ENCODE results near the gene CREB5.

CREB5 gene

DNA sequence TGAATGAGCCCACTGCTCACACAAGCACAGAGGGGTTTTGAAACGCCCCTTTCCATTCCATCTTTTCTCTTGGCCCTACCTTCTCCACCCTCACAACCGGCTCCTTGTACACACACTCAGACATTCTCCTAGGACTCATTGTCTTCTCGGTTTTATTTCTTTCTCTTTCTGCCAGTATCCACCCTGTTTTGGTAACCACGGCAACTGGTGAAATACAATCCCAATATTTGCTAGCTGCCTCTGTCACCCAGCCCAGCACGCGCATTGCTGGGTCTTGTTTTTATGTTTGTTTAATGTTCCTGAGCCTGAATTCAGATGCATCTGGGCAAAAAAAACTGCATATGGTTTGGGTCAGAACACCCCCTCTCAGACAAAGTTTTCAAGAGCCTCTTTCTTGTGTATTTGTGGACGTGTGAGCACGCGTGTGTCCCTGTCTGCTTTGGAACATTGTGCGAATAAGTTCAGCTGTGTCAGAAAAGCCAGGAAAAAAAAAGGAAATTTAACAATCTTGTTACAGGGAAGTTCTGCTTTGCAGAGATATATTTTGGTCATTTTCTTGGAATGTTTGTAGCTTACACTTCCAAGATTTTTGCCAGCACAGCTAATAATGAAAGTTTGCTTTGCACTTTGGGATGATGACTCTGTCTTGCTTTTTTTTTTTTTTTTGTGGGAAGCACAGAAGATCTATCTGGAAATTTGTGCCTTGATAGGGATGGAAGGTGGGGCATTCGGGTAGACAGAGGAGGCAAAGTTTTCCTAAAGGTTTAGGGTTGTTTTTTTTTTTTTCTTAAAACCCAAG is 320.0 kb downstream of the CREB5 start:
- TF ChIP-seq, protein P1, sequence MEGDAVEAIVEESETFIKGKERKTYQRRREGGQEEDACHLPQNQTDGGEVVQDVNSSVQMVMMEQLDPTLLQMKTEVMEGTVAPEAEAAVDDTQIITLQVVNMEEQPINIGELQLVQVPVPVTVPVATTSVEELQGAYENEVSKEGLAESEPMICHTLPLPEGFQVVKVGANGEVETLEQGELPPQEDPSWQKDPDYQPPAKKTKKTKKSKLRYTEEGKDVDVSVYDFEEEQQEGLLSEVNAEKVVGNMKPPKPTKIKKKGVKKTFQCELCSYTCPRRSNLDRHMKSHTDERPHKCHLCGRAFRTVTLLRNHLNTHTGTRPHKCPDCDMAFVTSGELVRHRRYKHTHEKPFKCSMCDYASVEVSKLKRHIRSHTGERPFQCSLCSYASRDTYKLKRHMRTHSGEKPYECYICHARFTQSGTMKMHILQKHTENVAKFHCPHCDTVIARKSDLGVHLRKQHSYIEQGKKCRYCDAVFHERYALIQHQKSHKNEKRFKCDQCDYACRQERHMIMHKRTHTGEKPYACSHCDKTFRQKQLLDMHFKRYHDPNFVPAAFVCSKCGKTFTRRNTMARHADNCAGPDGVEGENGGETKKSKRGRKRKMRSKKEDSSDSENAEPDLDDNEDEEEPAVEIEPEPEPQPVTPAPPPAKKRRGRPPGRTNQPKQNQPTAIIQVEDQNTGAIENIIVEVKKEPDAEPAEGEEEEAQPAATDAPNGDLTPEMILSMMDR (IDR thresholded peaks at IDR 0.05; ENCODE audit: low read depth, low read length), result no peak
- H3K4me3 ChIP-seq (replicated peaks in 1 of 2; ENCODE audit: low read depth in 2 of 2, low read length in 2 of 2), result no peak overlapping the region
- DNase-seq (ENCODE audit: low read depth in 2 of 2), result peak; percentile 65 to 68

DNA sequence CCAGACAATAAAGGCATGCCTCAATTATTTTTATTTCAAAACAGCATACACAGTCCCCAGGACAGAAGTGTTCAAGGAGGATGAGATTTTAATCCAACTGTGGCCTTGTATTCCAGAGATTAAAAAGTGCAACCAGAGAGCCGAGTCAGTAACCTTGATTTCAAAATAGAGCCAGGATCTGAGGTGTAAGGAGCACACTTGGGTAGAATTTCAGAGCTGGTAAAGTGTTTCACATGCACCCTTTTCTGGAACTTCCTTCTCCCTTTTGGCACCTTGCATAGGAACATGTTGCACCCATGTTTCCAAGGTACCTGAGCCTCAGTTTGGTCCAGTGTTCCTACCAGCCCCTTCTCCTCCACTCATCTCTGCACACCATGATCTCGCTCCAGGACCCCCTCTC is 320.7 kb downstream of the CREB5 start:
- DNase-seq (ENCODE audit: low read depth in 2 of 2), result no peak
- no peak overlapping the region for H3K4me3 ChIP-seq (replicated peaks in 1 of 2; ENCODE audit: low read depth in 2 of 2, low read length in 2 of 2)
- TF ChIP-seq, protein P1 (IDR thresholded peaks at IDR 0.05; ENCODE audit: low read depth, low read length), result no peak

DNA sequence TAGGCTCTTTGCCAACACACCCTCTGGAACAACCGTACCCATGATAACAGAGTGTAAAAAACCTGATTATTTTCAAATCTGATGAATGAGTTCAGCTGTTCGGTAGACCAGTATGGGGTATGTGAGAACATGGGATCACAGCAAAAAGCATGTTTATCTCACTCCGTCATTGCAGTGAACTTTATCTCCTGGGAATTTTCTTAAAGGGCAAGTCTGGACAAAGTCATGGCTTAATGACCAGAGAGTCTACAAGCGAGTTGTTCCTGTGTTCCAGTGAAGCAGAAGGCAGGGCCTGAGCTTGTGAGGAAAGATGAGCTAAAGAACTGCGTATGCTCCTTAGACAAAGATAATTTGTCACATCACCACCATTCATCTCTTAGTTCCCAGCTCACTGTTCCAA is 326.1 kb downstream of the CREB5 start:
- TF ChIP-seq, protein P1 (IDR thresholded peaks at IDR 0.05; ENCODE audit: low read depth, low read length), result no peak
- DNase-seq (ENCODE audit: low read depth in 2 of 2), result peak; percentile 40 to 42
- no peak overlapping the region for H3K4me3 ChIP-seq (replicated peaks in 1 of 2; ENCODE audit: low read depth in 2 of 2, low read length in 2 of 2)

DNA sequence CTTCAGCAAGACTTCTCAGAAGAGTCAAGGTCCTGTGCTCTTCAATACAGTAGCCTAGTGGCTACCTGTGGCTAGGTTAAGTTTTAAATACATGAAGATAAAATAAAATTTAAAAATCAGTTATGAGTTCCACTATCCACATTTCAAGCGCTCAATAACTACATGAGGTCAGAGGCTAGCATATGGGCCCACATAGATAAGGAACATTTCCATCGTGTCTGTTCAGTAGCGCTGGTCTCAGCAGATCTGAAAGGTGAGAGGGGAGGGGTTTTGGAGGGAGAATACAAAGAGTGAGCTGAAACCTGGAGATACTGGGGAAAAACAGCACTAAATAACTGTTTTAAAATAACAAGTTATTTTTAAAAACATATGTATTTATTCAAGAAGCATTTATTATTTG is 326.8 kb downstream of the CREB5 start:
- DNase-seq (ENCODE audit: low read depth in 2 of 2), result no peak
- TF ChIP-seq, protein P1 (IDR thresholded peaks at IDR 0.05; ENCODE audit: low read depth, low read length), result no peak
- no peak overlapping the region for H3K4me3 ChIP-seq (replicated peaks in 1 of 2; ENCODE audit: low read depth in 2 of 2, low read length in 2 of 2)

DNA sequence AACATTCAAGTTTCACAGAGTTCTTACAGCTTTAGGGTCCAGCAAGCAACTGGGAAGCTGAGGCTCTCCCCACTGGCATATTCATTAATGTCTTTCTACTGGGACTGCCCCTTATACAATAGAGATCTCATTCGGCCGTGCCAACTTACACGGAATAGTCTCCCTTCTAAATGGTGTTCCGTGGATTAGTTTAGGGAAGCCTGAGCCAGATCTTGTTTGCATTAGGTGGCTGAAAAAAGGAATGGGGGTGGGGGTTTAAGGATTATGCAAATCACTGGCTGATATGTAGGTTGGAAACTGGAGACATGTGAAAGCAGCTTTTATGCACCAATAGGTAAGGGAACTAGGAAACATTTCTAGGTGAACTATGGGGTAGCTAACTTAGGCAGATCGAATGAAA is 327.5 kb downstream of the CREB5 start:
- DNase-seq (ENCODE audit: low read depth in 2 of 2), result no peak
- TF ChIP-seq, protein P1 (IDR thresholded peaks at IDR 0.05; ENCODE audit: low read depth, low read length), result no peak
- H3K4me3 ChIP-seq (replicated peaks in 1 of 2; ENCODE audit: low read depth in 2 of 2, low read length in 2 of 2), result no peak overlapping the region

DNA sequence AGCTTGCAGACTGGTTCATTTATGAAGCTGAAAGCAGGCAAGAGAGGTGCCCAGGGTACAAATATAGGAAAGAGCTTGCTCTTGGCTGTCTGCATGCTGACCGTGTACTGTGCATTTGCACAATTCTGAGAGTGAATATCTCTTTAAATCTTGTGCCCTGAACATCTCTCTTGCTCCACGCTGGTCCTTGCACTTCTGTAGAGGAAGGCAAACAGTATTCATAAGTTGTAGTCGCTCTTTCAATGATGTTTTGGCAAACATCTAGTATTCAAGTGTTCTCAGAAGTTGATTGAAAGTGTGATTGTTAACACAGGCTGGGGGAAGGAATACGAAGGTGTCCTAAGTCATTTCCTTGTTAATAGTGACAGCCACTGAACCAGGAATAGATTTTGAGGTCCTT is 332.6 kb downstream of the CREB5 start:
- no peak for DNase-seq (ENCODE audit: low read depth in 2 of 2)
- TF ChIP-seq, protein P1 (IDR thresholded peaks at IDR 0.05; ENCODE audit: low read depth, low read length), result no peak
- H3K4me3 ChIP-seq (replicated peaks in 1 of 2; ENCODE audit: low read depth in 2 of 2, low read length in 2 of 2), result no peak overlapping the region

DNA sequence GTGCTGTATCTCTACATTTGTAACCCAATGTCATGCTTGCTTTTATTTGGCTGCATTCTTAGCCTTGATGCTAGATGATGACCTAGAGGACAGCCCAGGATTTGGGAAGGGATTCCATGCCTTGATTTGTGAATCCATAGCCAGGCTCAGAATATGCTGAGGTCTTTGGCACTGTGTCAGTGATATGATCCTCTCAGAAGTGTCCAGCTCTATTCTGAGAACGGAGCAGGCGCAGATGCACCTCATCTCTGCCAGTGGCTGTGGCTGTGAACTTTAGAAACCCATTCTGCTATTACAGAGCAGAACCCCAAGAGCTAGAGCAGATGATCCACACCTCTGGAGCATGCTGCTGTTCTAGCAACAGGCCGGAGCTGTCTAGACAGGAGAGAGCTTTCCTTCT is 333.0 kb downstream of the CREB5 start:
- no peak for DNase-seq (ENCODE audit: low read depth in 2 of 2)
- TF ChIP-seq, protein P1 (IDR thresholded peaks at IDR 0.05; ENCODE audit: low read depth, low read length), result no peak
- H3K4me3 ChIP-seq (replicated peaks in 1 of 2; ENCODE audit: low read depth in 2 of 2, low read length in 2 of 2), result no peak overlapping the region
